H9 (cell line): ENCODE measurements around the gene GPBAR1. TPM values are rescaled to one million over a fixed set of nuclear protein-coding genes. Genes with fewer than 3 reads are reported as not detected.

Experiments
- DNase-seq: peaks from one replicate; pipeline ENCODE4 v3.0.0-alpha.2; 2017
- H2AFZ ChIP-seq: one replicate; pipeline ENCODE4 v1.6.1; 2013; ENCODE audit warnings: mild to moderate bottlenecking, low read length, control low read depth, moderate library complexity
- H2AK5ac ChIP-seq: 2 replicates; pipeline ENCODE4 v1.6.1; 2013; ENCODE audit warnings: low read length, control low read depth, mixed read lengths; ENCODE audit not compliant: insufficient read length
- H2BK120ac ChIP-seq: one replicate; pipeline ENCODE4 v1.6.1; 2013; ENCODE audit warnings: low read depth, mild to moderate bottlenecking, low read length, control low read depth, inconsistent platforms; ENCODE audit not compliant: poor library complexity, severe bottlenecking
- H2BK12ac ChIP-seq: 2 replicates; pipeline ENCODE4 v1.6.1; 2013; ENCODE audit warnings: low read length, control low read depth, mixed read lengths, low read depth; ENCODE audit not compliant: insufficient read length
- H2BK15ac ChIP-seq: 2 replicates; pipeline ENCODE4 v1.6.1; 2013; ENCODE audit warnings: low read depth, low read length, control low read depth
- H2BK20ac ChIP-seq: one replicate; pipeline ENCODE4 v1.6.1; 2013; ENCODE audit warnings: low read depth, mild to moderate bottlenecking, low read length, control low read depth, inconsistent platforms; ENCODE audit not compliant: poor library complexity, severe bottlenecking
- H2BK5ac ChIP-seq: 2 replicates; pipeline ENCODE4 v1.6.1; 2013; ENCODE audit warnings: low read length, control low read depth, mixed read lengths; ENCODE audit not compliant: insufficient read length
- H3K14ac ChIP-seq: 2 replicates; pipeline ENCODE4 v1.6.1; 2013; ENCODE audit warnings: low read length, control low read depth; ENCODE audit not compliant: insufficient read depth
- H3K18ac ChIP-seq: 2 replicates; pipeline ENCODE4 v1.6.1; 2013; ENCODE audit warnings: low read depth, mild to moderate bottlenecking, mixed read lengths, low read length, control low read depth; ENCODE audit not compliant: insufficient read length
- H3K23ac ChIP-seq: 2 replicates; pipeline ENCODE4 v1.6.1; 2013; ENCODE audit warnings: low read length, control low read depth, mixed read lengths, low read depth; ENCODE audit not compliant: insufficient read length
- H3K23me2 ChIP-seq: 2 replicates; pipeline ENCODE4 v1.6.1; 2013; ENCODE audit warnings: low read depth, mild to moderate bottlenecking, mixed read lengths, low read length, control low read depth; ENCODE audit not compliant: insufficient read length, poor library complexity, severe bottlenecking
- H3K27ac ChIP-seq: 2 replicates; pipeline ENCODE4 v1.5.1; 2013; ENCODE audit warnings: low read length, control low read depth, mixed read lengths, low read depth; ENCODE audit not compliant: insufficient read length
- H3K27me3 ChIP-seq: 2 replicates; pipeline ENCODE4 v1.6.1; 2013; ENCODE audit warnings: low read length, control low read depth, inconsistent platforms; ENCODE audit not compliant: insufficient read depth
- H3K4ac ChIP-seq: 2 replicates; pipeline ENCODE4 v1.6.1; 2013; ENCODE audit warnings: low read depth, mild to moderate bottlenecking, control low read depth, inconsistent platforms, low read length, moderate library complexity
- H3K4me1 ChIP-seq: 2 replicates; pipeline ENCODE4 v1.6.1; 2013; ENCODE audit warnings: low read length, control low read depth, inconsistent platforms; ENCODE audit not compliant: insufficient read depth
- H3K4me2 ChIP-seq: 2 replicates; pipeline ENCODE4 v1.6.1; 2013; ENCODE audit warnings: low read length, control low read depth, mixed read lengths; ENCODE audit not compliant: insufficient read length, insufficient read depth
- H3K56ac ChIP-seq: 2 replicates; pipeline ENCODE4 v1.6.1; 2013; ENCODE audit warnings: low read depth, mild to moderate bottlenecking, mixed read lengths, low read length, control low read depth; ENCODE audit not compliant: insufficient read length
- H3K79me1 ChIP-seq: 2 replicates; pipeline ENCODE4 v1.6.1; 2013; ENCODE audit warnings: low read depth, mild to moderate bottlenecking, moderate library complexity, low read length, control low read depth, inconsistent platforms; ENCODE audit not compliant: insufficient read depth, poor library complexity, severe bottlenecking
- H3K79me2 ChIP-seq: 2 replicates; pipeline ENCODE4 v1.6.1; 2013; ENCODE audit warnings: low read length, control low read depth, inconsistent platforms; ENCODE audit not compliant: insufficient read depth
- H3K9ac ChIP-seq: 2 replicates; pipeline ENCODE4 v1.6.1; 2013; ENCODE audit warnings: low read length, control low read depth, mixed read lengths; ENCODE audit not compliant: insufficient read length; ENCODE audit errors: extremely low read depth
- H3K9me3 ChIP-seq: one replicate; pipeline ENCODE4 v1.6.1; 2013; ENCODE audit warnings: low read depth, low read length, inconsistent platforms; ENCODE audit not compliant: control insufficient read depth
- H3T11ph ChIP-seq: one replicate; pipeline ENCODE4 v1.6.1; 2013; ENCODE audit warnings: mild to moderate bottlenecking, low read length, control low read depth, inconsistent platforms
- H4K20me1 ChIP-seq: one replicate; pipeline ENCODE4 v1.6.1; 2013; ENCODE audit not compliant: control insufficient read depth, insufficient read length, insufficient read depth
- H4K5ac ChIP-seq: 2 replicates; pipeline ENCODE4 v1.6.1; 2013; ENCODE audit warnings: low read depth, mild to moderate bottlenecking, mixed read lengths, low read length, control low read depth; ENCODE audit not compliant: insufficient read length
- H4K8ac ChIP-seq: replicated peaks from 2 replicates; pipeline ENCODE4 v1.6.1; 2013; ENCODE audit warnings: low read length, control low read depth, mixed read lengths, low read depth; ENCODE audit not compliant: insufficient read length
- H4K91ac ChIP-seq: 2 replicates; pipeline ENCODE4 v1.6.1; 2013; ENCODE audit warnings: low read depth, mild to moderate bottlenecking, moderate library complexity, mixed read lengths, low read length, control low read depth; ENCODE audit not compliant: insufficient read length
- H3K27ac Mint-ChIP-seq, 3 experiments: 2 replicates in 2 of 3; 3 replicates in 1 of 3; pipeline ENCODE4 v1.8.0; 2020 to 2021; ENCODE audit warnings: mixed read lengths in 3 of 3, mild to moderate bottlenecking in 1 of 3, moderate library complexity in 1 of 3
- H3K27me3 Mint-ChIP-seq: 2 replicates; pipeline ENCODE4 v1.8.0; 2021; ENCODE audit warnings: low read depth, mild to moderate bottlenecking, moderate library complexity, mixed read lengths
- H3K36me3 Mint-ChIP-seq, 3 experiments: 2 replicates in 2 of 3; 3 replicates in 1 of 3; pipeline ENCODE4 v1.8.0; 2020 to 2021; ENCODE audit warnings: low read depth in 3 of 3, mixed read lengths in 3 of 3; ENCODE audit not compliant: insufficient read depth in 1 of 3
- H3K4me1 Mint-ChIP-seq, 2 experiments: 2 replicates each; pipeline ENCODE4 v1.8.0; 2020; ENCODE audit warnings: mixed read lengths in 2 of 2
- H3K4me3 Mint-ChIP-seq, 2 experiments: 2 replicates in 1 of 2; 3 replicates in 1 of 2; pipeline ENCODE4 v1.8.0; 2020 to 2021; ENCODE audit warnings: mild to moderate bottlenecking in 2 of 2, mixed read lengths in 2 of 2, moderate library complexity in 1 of 2
- H3K9me3 Mint-ChIP-seq, 2 experiments: 2 replicates in 1 of 2; 3 replicates in 1 of 2; pipeline ENCODE4 v1.8.0; 2020; ENCODE audit warnings: mild to moderate bottlenecking in 2 of 2, mixed read lengths in 2 of 2, moderate library complexity in 1 of 2
- WGBS: extraction: QIAGEN DNeasy Blood & Tissue Kit; methylation state at CpG from one replicate; pipeline ENCODE4 v1.1.7; 2013; ENCODE audit warnings: missing lambda C conversion rate, low lambda C conversion rate, mixed read lengths; ENCODE audit not compliant: insufficient read length; ENCODE audit errors: extremely low coverage; 5-methylcytosine and 5-hydroxymethylcytosine counted together
- total RNA-seq: library from RNA; stranded (reverse); gene quantifications from 2 replicates; pipeline ENCODE4 v1.2.1, GENCODE V29; 2021
- TF ChIP-seq, protein P1 (sequence below): fragments of 200-600 bp; sonication (generic); conservative IDR thresholded peaks from 3 replicates; pipeline ENCODE4 v1.8.0; 2021; ENCODE audit warnings: antibody characterized with exemption, mild to moderate bottlenecking

Gene GPBAR1
- total RNA-seq, 1 experiment from 2014 or later, result 0.44 TPM

GRCh38 chr2:218238887-218239286 is 21.9 kb upstream of the GPBAR1 start:
- H3K36me3 Mint-ChIP-seq, result peaks cover 34 to 92% (median 69%) of the 10 kb centered on the region in 3 experiments; a peak in 6 of 7 replicates
- Histone ChIP-seq H2AFZ (no peak overlapping the region), H3K9me3 (no peaks in the 10 kb centered on the region), H4K20me1 (no peaks in the 10 kb centered on the region), H3K23ac (no peak overlapping the region), H3K9ac (no peak overlapping the region), H4K5ac (no peak overlapping the region), H3T11ph (no peak overlapping the region), H4K8ac (no peak overlapping the region), H3K18ac (no peak overlapping the region), H3K79me1 (no peaks in the 10 kb centered on the region), H3K4ac (no peak overlapping the region), H2BK5ac (no peak overlapping the region), H3K23me2 (no peaks in the 10 kb centered on the region), H2BK12ac (no peak overlapping the region), H2AK5ac (no peak overlapping the region), H2BK20ac (no peak overlapping the region), H3K56ac (no peak overlapping the region), H3K27ac (no peak overlapping the region), H3K4me1 (no peaks in the 10 kb centered on the region), H2BK120ac (no peak overlapping the region), H2BK15ac (no peak overlapping the region), H3K4me2 (no peak overlapping the region), H3K14ac (no peak overlapping the region), H3K79me2 (no peaks in the 10 kb centered on the region), H4K91ac (no peak overlapping the region), H3K27me3 (no peaks in the 10 kb centered on the region)
- no peak overlapping the region for H3K4me3 Mint-ChIP-seq
- no peaks in the 10 kb centered on the region for H3K4me1 Mint-ChIP-seq
- no peaks in the 10 kb centered on the region for H3K9me3 Mint-ChIP-seq
- H3K27me3 Mint-ChIP-seq, result no peaks in the 10 kb centered on the region
- H3K27ac Mint-ChIP-seq, result no peak overlapping the region
- DNase-seq, result no peak
- TF ChIP-seq, protein P1, sequence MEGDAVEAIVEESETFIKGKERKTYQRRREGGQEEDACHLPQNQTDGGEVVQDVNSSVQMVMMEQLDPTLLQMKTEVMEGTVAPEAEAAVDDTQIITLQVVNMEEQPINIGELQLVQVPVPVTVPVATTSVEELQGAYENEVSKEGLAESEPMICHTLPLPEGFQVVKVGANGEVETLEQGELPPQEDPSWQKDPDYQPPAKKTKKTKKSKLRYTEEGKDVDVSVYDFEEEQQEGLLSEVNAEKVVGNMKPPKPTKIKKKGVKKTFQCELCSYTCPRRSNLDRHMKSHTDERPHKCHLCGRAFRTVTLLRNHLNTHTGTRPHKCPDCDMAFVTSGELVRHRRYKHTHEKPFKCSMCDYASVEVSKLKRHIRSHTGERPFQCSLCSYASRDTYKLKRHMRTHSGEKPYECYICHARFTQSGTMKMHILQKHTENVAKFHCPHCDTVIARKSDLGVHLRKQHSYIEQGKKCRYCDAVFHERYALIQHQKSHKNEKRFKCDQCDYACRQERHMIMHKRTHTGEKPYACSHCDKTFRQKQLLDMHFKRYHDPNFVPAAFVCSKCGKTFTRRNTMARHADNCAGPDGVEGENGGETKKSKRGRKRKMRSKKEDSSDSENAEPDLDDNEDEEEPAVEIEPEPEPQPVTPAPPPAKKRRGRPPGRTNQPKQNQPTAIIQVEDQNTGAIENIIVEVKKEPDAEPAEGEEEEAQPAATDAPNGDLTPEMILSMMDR, result no peak
- WGBS, result no CpG with 5 or more reads among the region's 1 CpG
